Prostate gland (tissue), 2 donors: Measurements from ENCODE around the gene APLNR.

Experiments
- CTCF ChIP-seq, 4 experiments: fragments of 200-600 bp in 2 of 4; fragments of 450-650 bp in 2 of 4; sonication (generic) in 2 of 4; IDR thresholded peaks; 1 replicate in 3 of 4; 2 replicates in 1 of 4; pipeline ENCODE4 v1.5.1; 2016 to 2019; ENCODE audit warnings: antibody characterized with exemption in 4 of 4, mild to moderate bottlenecking in 2 of 4, moderate library complexity in 2 of 4
- POLR2A ChIP-seq: fragments of 450-650 bp; IDR thresholded peaks from one replicate; pipeline ENCODE4 v1.6.1; 2016; ENCODE audit warnings: antibody characterized with exemption, mild to moderate bottlenecking

- TF ChIP-seq POLR2A (no peak), CTCF (IDR thresholded peaks at IDR 0.05) (no peak)
Measured at GRCh38 chr11:57275582-57275981, 38.5 kb upstream of the APLNR start.
